ENCODE measurements around the gene OR52K1. TPM values are rescaled to one million over a fixed set of nuclear protein-coding genes. Genes with fewer than 3 reads are reported as not detected.
A peak's percentile ranks its signal among the peaks of the same experiment; 100 is the strongest.

OR52K1 gene
- total RNA-seq: not detected

DNA sequence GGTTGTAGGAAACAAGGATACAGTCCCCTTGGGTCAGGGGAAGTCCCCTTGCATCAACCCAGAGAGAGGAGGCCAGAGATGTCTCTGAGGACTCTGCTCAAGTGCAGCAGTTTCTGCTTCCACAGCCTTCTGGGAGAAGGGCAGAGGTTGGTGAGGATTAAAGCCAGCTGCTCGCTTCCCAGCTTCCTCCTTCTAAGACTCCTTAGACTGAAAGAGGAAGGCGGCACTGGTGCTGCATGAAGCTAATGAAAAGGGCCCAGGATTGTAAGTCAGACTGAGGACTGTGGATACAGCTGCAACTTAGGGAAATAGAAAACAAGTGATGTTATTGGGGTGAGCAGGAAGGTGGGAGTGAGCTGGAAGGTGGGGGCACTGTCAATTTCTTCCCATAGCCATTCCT is at the start of gene OR52K1:
OR52K1 (plus strand) TSS at position 202 of the 400 bp plus-strand sequence. CDS start 6,255 bp downstream, outside the sequence.
- peak; percentile 26 for ATAC-seq

DNA sequence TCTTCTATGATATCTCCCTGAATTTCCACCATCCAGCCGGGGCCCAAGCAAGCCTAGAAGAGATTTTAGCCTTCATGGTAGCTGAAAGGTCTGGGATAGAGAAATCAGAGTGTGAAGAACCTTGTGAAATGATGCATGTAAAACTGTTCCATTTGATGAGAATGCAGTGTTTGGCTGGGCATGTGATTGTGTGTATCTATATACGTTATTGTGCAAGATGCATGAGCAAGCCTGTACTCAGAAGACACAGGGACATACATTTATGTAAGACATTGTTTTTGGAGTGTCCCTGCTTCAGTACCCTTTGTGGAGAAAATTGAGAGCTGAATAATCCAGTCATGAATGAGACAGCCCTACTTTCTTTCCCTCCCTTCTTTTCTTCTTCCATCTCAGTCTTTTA is 48.6 kb upstream of the OR52K1 start:
- ATAC-seq (no peak), DNase-seq (ENCODE audit: low spot score) (no peak)

More for the DNA sequence above, at the start of gene OR52K1:
- DNase-seq (ENCODE audit: low spot score): no peak

DNA sequence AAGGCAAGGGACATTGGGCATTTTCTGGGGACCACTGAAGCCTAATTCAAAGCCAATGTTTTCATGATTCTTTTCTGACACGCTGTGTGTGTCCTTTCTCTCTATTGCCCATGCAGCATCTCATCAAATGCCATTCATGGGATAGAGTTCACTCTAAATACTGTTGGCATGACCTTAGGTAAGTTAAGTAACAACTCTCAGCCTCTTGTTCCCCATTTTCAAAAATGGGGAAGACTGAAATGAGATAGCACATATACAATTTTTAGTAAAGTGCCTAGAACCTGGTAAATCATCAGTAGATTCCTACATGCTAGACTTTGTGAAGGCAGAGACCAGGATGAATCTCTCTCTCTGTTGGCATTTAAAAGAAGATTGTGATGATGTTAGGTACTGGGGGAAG is 46.0 kb upstream of the OR52K1 start:
- DNase-seq (ENCODE audit: low spot score) (no peak), ATAC-seq (no peak)

DNA sequence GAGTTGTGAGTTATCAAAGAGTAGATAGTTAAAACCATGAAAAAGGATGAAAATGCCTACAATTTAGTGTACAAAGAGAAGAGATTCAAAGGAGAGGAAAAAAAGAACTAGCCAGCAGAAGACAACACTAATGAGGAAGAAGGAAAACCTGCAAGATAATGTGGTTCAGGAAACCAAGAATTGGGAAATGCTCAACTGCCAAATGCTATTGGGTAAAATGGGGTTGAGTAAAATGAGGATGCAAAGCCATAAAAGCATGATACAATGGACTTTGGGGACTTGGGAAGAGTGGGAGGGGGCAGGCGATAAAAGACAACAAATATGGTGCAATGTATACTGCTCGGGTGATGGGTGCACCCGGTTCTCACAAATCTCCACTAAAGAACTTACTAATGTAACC is 40.9 kb upstream of the OR52K1 start:
- ATAC-seq (no peak), DNase-seq (ENCODE audit: low spot score) (no peak)

DNA sequence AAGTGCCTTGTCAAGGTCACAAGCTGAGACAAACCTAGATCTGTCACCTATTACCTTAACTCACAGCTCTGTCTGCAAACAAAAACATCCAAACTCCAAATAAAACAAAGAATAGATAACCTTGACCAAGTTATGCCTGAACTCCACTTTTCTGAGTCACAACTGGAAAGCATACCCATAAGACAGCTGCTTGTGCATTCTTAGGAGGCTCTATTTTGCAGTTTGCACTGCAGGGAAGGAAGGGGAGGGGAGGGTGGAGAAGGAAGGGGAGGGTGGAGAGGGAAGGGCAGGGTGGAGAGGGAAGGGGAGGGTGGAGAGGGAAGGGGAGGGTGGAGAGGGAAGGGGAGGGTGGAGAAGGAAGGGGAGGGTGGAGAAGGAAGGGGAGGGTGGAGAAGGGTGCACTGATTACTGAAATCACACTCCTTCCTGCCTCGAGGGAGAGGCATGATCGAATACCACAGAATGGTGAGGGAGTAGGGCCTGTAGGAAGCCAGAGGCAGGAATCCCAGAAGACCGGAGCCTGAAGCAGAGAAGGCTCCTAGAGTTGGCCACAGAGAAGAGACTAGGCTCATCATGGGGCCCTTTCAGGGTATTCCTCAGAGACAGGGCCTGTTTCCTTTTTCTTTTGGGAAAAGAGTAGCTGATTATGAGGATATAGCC is 39.1 kb upstream of the OR52K1 start:
- no peak for DNase-seq (ENCODE audit: low spot score)
- ATAC-seq: no peak

DNA sequence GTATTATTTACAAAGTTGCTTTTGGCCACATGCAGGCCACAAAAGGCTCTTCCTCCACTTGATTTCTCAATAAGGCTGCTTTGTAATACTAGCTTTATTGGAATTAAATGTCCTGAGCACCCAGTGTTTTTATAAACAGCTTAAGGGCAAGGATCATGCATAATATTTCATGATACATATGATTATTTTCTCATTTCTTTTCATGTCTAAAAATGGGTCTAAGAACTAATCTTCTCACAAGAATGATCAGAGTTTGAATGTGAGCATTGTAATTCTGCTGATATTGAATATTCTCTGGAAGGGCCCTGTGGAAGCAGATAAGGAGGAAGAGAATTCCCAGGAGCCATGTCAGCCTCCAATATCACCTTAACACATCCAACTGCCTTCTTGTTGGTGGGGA is 33.5 kb upstream of the OR52K1 start, which contains the start of gene OR52K2:
OR52K2 (plus strand) TSS at position 301 of the 400 bp plus-strand sequence; CDS start at position 346, 45 bp downstream.
- DNase-seq (ENCODE audit: low spot score): no peak
- no peak for ATAC-seq

DNA sequence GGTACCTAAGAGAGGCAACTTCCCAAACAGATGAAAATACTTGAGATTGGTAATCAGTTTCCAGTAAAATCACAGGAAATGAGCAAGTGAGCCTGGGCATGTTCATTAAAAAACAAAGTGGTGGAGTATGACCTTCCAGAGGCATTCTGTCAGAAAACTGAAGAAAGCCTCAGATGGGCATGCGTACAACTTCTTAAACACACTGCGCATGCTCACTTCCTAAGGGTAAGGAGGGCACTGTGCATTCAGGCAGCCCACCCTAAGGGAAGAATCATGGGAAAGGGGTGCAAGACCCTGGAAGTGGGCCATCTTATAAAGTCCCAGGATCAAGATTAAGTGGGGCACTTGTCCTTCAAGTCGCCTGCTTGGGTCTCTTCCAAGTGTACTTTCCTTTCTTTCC is 29.3 kb upstream of the OR52K1 start:
- no peak for DNase-seq (ENCODE audit: low spot score)
- no peak for ATAC-seq

DNA sequence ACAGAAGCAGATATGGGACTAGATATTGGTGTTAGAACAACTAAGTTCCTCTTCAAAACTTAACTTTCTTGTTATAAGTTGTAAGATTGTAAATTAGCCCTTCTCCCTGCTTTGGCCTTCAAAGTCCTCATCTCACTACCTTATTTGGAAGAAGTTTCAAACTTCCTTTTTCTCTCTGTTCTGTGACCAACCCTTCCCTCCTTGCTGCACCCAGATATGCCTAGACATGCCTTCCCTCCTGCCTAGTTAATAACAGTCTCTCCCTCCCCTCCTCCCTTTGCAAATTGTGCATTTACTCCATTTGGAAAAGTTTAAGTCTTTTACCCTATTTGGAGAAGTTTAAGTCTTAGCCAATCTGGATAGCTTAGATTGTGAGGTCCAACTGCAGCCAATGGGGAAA is 28.4 kb upstream of the OR52K1 start:
- DNase-seq (ENCODE audit: low spot score): no peak
- ATAC-seq: no peak

DNA sequence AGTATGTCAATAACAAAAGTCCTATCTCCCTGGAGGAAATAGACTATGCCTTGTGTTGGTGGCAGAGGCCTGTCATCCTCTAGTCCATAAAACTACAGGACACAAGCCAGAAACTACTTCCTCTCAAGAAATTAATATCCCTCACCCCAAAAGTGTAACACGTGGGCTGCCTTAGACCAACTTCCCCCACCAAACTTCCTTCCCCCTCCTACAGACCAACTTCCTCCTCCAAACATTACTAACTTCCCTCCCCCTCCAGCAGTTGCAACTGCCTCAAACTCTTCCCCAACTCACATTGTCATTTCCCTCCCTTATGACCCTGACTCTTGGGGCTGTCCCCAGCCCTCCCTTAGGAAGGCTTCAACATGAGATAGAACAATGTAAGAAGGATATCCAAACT is 27.0 kb upstream of the OR52K1 start:
- no peak for DNase-seq (ENCODE audit: low spot score)
- ATAC-seq: peak; percentile 55

DNA sequence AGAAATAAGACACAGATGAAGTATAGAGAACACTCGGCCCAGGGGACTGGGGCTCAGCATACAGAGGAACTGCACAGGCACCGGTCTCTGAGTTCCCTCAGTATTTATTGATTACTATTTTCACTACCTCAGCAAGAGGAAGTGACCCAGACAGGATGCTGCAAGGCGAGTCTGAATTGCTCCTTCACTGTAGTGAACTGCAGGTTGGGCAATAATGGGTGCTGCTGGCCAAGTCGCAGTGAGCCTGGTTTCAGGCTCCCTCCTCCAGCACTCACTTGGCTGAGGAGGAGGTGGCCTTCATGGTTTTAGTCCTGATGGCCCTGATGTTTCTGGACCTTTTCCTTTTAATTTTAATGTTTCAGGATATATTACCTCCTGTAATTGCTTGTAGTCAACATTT is 22.9 kb upstream of the OR52K1 start:
- ATAC-seq (peak; percentile 63), DNase-seq (ENCODE audit: low spot score) (no peak)

DNA sequence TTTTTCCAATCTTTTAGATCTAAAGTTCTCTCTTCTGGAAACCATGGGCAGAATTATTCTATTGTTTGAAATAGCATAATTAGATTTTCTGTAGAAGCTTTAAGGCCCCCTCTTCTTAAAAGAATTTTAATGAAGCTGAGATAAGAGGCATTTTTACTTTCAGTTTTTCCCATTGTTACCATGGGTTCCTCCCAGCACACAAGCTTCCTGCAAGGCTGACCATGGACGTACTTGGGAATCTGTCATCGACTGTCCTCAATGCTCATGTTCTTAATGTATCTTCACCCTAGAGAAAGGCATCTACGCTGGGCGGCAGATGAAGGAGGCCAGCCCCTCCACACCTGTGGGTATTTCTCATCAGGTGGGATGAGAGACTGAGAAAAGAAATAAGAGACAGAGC is 22.3 kb upstream of the OR52K1 start:
- ATAC-seq: no peak
- no peak for DNase-seq (ENCODE audit: low spot score)

DNA sequence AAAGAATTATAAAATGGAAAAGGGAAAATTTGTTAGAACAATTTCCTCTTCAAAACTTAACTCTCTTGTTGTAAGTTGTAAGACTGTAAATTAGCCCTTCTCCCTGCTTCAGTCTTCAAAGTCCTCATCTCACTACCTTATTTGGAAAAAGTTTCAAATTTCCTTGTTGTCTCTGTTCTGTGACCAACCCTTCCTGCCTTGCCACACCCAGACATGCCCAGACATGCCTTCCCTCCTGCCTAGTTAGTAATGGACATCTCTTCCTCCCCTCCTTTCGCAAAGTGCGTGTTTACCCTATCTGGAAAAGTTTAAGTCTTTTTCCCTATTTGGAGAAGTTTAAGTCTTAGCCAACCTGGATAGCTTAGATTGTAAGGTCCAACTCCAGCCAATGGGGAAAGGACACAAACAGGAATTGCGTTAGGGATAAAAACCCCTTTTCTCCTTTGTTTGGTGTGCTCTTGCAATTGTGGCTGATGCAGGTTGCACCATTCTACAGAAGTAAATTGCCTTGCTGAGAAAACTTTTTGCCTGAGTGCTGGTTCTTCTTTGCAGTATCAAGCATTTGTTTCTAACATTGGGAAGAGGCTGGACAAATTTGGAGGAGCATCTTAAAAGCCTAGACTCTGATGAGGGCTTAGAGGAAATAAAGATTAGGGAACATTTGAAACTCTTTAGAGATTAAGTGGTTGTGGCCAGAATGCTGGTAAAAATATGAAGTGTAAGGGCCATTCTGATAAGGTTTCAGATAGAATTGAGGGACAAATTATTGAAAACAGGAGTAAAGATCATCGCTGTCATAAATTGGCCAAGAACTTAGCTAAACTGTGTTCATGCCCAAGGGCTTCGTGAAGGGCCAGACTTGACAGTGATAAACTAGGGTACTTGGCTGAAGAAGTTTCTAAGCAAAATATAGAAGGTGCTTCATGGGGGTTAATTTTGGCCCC is 18.0 kb upstream of the OR52K1 start:
- ATAC-seq: no peak
- DNase-seq (ENCODE audit: low spot score): no peak

DNA sequence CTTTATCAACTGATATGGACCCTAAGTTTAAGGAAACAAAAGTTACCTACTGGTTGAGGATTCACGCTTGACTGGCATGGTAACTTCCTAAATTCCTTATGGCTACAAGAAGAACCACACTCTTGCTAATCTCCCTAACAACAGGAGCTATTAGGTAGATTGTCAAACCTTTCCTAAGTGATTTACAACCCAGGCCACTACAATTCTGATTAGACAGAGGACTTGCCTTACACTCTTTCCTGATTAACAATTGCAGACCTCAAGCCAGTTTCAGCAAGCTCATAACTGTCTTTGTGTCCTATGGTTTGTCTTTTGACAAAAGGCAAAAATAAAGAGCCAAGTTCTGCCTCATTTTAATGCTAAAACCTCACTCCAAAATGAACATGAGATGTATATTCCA is 17.0 kb upstream of the OR52K1 start:
- DNase-seq (ENCODE audit: low spot score): no peak
- ATAC-seq: no peak

DNA sequence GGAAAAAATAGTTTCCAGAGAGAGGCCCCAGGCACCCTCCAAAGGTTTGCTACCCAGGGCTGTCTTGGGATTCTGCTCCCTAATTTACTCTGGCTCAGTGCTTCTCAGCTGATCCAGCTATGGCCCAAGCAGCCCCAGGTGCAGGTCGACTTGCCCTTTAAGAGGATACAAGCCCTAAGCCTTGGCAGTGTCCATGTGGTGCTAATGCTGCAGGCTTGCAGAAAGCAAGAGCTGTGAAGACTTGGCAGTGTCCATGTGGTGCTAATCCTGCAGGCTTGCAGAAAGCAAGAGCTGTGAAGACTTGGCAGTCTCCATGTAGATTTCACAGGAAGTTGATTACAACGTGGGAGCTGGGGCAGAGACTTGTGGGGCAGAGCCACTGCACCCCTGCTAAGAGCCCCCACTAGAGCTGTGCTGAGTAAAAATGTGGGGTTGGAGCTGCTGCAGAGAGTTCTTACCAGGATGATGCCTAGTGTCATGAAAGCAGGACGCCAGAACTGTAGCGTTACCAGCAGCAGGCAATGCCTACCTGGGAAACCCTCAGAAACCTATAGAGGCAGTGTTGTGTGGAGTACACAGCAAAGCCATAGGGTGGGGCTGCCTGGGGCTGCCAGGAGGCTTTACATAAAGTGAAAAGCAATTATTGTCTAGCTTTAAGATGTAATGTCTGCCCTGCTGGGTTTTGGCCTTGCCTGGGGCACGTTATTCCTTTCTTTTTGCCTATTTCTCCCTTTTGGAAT is 16.1 kb upstream of the OR52K1 start:
- ATAC-seq: no peak
- DNase-seq (ENCODE audit: low spot score): no peak

DNA sequence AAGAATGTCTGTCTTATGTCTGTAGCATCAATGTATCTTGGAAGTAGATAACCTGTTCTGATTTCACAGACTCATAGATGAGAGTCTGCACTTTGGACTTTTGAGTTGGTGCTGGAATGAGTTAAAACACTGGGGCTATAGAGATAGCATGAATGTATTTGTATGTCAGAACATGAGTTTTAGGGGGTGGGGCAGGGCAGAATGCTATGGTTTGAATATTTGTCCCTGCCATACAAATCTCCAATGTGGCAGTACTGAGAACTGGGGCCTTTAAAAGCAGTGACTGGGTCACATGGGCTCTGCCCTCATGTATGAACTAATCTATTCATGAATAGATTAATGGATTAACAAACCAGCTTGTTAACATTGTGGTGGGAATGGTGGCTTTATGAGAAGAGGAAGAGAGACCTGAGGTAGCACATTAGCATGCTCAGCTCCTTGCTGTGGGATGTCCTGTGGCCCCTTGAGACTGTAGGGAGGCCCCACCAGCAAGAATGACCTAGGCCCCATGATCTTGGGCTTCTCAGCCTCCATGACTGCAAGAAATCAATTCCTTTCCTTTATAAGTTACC is 15.5 kb upstream of the OR52K1 start:
- no peak for ATAC-seq

DNA sequence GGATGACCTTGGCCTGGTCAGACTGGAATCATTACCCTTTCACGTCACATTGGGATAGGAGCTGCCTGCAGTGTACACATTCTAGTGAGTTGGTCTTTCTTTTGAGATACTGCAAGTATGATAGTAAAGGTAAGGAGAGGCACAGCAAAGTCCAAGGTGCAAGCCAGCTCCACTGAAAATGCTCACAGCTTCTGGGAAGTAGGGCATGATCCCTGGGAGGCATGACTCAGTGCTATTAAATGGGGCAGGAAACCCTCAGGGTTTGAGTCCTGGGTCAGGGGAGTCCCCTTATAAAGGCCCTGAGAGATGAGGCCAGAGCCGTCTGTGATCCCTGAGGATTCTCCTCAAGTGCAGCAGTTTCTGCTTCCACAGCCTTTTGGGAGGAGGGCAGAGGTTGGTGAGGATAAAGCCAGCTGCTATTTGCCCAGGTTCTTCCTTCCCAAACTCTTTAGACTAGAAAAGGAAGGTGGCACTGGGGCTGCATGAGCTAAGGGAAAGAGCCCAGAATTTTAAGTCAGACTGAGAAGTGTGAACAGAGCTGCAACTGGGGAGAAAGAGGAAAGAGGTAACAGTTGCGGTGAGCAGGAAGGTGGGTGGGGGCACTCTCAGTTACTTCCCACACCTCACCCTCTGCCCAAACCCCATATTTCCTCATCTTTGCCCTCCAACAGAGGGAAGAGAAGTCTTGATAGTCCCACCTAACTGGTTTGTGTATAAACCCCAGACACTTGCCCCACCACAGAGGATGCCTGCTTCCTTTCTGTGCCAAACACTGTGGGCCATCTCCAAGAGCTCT is 14.4 kb upstream of the OR52K1 start:
- no peak for DNase-seq (ENCODE audit: low spot score)
- no peak for ATAC-seq

More for the DNA sequence above, 15.5 kb upstream of the OR52K1 start:
- DNase-seq (ENCODE audit: low spot score): no peak

DNA sequence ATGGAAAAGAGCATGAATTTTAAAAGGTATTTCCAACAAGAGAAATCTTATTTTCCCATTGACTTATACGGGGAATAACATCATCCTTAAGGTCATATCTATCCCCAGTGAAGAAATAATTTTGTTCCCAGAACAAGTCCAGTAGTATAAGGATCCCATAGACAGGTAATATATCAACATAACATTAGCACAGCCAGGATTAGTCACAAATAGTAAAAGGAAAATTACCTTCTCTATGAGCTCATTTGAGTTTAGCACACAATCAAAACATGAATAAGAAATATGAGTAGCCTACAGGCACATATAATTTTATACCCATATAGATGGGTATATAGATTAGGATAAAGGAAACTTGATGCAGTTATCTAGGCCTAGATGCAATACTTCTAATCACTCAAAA is 2.8 kb upstream of the OR52K1 start:
- DNase-seq (ENCODE audit: low spot score): no peak
- ATAC-seq: no peak

DNA sequence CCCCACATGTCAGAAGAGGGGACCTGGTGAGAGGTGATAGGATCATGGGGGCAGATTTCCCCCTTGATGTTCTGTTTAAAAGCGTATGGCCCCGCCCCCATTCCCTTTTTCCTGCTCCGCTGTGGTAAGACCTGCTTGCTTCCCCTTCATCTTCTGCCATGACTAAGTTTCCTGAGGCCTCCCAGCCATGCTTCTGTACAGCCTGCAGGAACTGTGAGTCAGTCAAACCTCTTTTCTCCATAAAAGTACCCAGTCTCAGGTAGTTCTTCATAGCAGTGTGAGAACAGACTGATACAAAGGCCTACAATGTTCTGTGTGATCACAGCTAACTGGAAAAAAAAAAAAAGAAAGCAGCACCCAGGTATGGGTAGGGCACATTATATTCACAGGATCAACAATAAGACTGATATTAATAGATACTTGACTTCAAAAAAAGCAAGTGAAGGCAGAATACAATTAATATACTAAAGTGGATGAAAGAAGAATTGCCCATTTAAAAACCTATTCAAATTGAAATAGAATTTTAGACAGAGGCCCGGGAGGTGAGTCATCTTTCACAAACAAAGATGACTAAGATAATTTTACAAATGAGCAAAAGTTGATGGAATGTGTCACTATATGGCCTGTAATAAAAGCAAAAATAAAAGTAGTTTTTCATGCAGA is 1.7 kb upstream of the OR52K1 start:
- no peak for ATAC-seq
- DNase-seq (ENCODE audit: low spot score): no peak

DNA sequence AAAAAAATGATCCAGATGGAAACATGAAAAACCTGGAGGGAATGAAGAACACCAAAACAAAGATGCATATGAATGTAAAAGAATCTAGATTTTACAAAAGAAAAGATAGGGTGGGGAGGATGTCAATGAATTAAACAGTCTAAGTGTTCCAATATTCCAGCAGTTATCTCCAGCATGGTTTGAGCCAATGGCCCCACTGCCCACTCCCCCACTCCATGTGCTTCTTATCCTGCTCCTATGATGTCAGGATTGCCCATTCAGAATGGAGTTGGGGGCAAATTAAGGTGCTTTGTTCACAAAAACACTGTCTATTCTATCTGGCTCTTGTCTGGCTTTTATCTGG is 1.2 kb upstream of the OR52K1 start:
- DNase-seq (ENCODE audit: low spot score): no peak
- no peak for ATAC-seq

DNA sequence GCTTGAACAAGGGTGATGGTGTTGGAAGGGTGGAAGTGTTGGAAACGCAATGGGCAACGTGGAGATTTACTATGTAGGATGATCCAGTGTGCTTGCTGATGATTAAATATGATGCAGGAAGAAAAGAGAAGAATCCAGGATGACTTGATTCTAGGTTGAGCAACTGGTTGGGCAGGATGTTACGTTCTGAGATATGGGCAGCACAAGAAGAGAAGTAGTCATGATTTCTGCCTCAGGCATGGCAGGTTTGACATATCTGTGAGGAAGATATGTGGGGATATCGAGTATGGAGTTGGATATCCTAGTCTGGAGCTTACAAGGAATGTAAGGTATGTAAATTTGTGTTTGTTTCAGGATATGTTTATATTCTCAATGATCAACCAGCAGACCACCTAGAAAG is 1.9 kb downstream of the OR52K1 start:
- ATAC-seq (no peak), DNase-seq (ENCODE audit: low spot score) (no peak)

Data from left lobe of liver (tissue), 2 donors.